Sigmoid colon (tissue), 7 donors: Measurements from ENCODE around the gene AP1S3. TPM values are rescaled to one million over a fixed set of nuclear protein-coding genes. Genes with fewer than 3 reads are reported as not detected.
"Not testable (repeated sequence)": the region's sequence is repeated elsewhere in the genome, so short reads cannot be mapped to it uniquely, and the experiment has no call there.

Source experiments
- DNase-seq: peaks from one replicate; pipeline ENCODE4 v3.0.0-alpha.2; 2019
- H3K27ac ChIP-seq, 4 donors: fragments of 200-600 bp; sonication (generic); one replicate each; pipeline ENCODE4 v1.5.1; 2016 to 2019; ENCODE audit warnings: mild to moderate bottlenecking in 1 of 4
- H3K27me3 ChIP-seq, 3 donors: fragments of 200-600 bp; sonication (generic); one replicate each; pipeline ENCODE4 v1.5.1; 2019; ENCODE audit warnings: mild to moderate bottlenecking in 1 of 3
- H3K36me3 ChIP-seq, 4 donors: fragments of 200-600 bp; sonication (generic); one replicate each; pipeline ENCODE4 v1.5.1; 2016 to 2019
- H3K4me1 ChIP-seq, 4 donors: fragments of 200-600 bp; sonication (generic); one replicate each; pipeline ENCODE4 v1.5.1; 2017 to 2019
- H3K4me3 ChIP-seq, 4 donors: fragments of 200-600 bp; sonication (generic); one replicate each; pipeline ENCODE4 v1.5.1; 2017 to 2019; ENCODE audit warnings: mild to moderate bottlenecking in 2 of 4, moderate library complexity in 1 of 4
- H3K9me3 ChIP-seq, 4 donors: fragments of 200-600 bp in 3 of 4; sonication (generic) in 3 of 4; one replicate each; pipeline versions ENCODE4 v1.5.1 to v1.6.1; 2013 to 2019
- EP300 ChIP-seq, 4 donors: sonication (generic); formaldehyde crosslinking; IDR thresholded peaks; one replicate each; pipeline ENCODE4 v1.6.1; 2017; ENCODE audit warnings: antibody characterized with exemption in 4 of 4
- POLR2A ChIP-seq, 2 donors: fragments of 450-650 bp; IDR thresholded peaks; one replicate each; pipeline ENCODE4 v1.6.1; 2016; ENCODE audit warnings: antibody characterized with exemption in 2 of 2, mild to moderate bottlenecking in 2 of 2, moderate library complexity in 2 of 2
- POLR2AphosphoS5 ChIP-seq, 4 donors: sonication (generic); formaldehyde crosslinking; IDR thresholded peaks; one replicate each; pipeline ENCODE4 v1.6.1; 2017; ENCODE audit warnings: antibody characterized with exemption in 4 of 4
- WGBS, 2 donors: extraction: QIAGEN DNeasy Blood & Tissue Kit; methylation state at CpG; one replicate each; pipeline ENCODE4 v1.1.7; 2013; 5-methylcytosine and 5-hydroxymethylcytosine counted together
- intact Hi-C: fragments of 100-400 bp; cut with DNase I; formaldehyde crosslinking; loops from one replicate; pipeline ENCODE4 v1.15.1; 2023
- polyA plus RNA-seq, 3 donors: library from polyadenylated mRNA; stranded (reverse); fragments of 200-250 nt; gene quantifications; one replicate each; pipeline ENCODE4 v1.2.3, GENCODE V29; 2013
- total RNA-seq, 4 donors: library from RNA; depleted of rRNA; stranded (reverse); fragments of >200 nt; gene quantifications; one replicate each; pipeline ENCODE4 v1.1.0, GENCODE V29; 2016
- TF ChIP-seq, protein P1 (sequence below), 4 experiments: fragments of 450-650 bp in 3 of 4; fragments of 200-600 bp in 1 of 4; IDR thresholded peaks; one replicate each; pipeline ENCODE4 v1.5.1; 2016 to 2019; ENCODE audit warnings: antibody characterized with exemption in 4 of 4, mild to moderate bottlenecking in 3 of 4, moderate library complexity in 2 of 4
- donor health status: healthy with polysubstance abuse.
- donor health status: Bipolar disorder and iron deficiency.
- donor health status: healthy.

The AP1S3 gene
- total and polyA plus RNA-seq, 7 donors, result 0.14 to 7.2 (median 3.0) TPM; not detected in 2

DNA sequence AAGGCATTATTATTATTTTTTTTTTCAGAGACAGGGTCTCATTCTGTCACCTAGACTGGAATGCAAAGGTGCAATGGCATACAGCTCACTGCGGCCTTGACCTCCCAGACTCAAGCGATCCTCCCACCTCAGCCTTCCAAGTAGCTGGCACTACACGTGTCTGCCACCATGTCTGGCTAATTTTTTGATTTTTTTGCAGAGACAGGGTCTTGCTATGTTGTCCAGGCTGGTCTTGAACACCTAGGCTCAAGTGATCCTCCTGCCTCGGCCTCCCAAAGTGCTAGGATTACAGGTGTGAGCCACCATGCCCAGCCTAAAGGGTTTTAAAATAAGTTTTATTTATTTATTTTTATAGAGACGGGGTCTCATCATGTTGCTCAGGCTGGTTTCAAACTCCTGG lies 45.3 kb upstream of the AP1S3 start:
- no peak for DNase-seq
- Histone ChIP-seq H3K27me3 (no peaks in the 10 kb centered on the region), H3K4me1 (no peaks in the 10 kb centered on the region), H3K4me3 (no peak overlapping the region), H3K9me3 (no peaks in the 10 kb centered on the region), H3K36me3 (peaks cover 0 to 87% (median 31%) of the 10 kb centered on the region in 4 donors), H3K27ac (no peak overlapping the region)
- 97 to 98% methylated on average over 5 of the region's 5 CpGs for WGBS, 2 donors
- intact Hi-C loops, result no loop called here
- TF ChIP-seq POLR2AphosphoS5 (IDR thresholded peaks at IDR 0.05), result no peak
- TF ChIP-seq, protein P1, sequence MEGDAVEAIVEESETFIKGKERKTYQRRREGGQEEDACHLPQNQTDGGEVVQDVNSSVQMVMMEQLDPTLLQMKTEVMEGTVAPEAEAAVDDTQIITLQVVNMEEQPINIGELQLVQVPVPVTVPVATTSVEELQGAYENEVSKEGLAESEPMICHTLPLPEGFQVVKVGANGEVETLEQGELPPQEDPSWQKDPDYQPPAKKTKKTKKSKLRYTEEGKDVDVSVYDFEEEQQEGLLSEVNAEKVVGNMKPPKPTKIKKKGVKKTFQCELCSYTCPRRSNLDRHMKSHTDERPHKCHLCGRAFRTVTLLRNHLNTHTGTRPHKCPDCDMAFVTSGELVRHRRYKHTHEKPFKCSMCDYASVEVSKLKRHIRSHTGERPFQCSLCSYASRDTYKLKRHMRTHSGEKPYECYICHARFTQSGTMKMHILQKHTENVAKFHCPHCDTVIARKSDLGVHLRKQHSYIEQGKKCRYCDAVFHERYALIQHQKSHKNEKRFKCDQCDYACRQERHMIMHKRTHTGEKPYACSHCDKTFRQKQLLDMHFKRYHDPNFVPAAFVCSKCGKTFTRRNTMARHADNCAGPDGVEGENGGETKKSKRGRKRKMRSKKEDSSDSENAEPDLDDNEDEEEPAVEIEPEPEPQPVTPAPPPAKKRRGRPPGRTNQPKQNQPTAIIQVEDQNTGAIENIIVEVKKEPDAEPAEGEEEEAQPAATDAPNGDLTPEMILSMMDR (IDR thresholded peaks at IDR 0.05), result no peak

DNA sequence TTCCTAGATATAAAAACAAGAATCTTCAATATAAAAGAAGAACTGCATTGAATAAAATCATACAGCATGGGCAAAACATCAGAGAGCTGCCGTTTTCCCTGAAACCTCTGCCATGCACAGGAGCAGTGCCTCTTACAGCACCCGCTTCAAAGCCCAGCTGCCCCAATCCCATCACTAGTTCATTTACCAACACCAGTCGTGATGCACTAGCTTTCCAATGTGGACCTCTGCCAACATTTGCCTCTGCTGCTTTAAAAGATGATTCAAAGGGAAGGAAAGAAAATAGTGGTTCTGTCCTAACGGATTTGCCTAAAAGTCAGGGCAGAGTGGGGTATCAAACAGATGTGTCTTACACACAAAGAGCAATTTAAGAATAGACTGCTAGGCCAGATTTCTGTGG lies 43.4 kb upstream of the AP1S3 start:
- 80 to 86% methylated on average over 4 of the region's 4 CpGs for WGBS, 2 donors
- H3K36me3 ChIP-seq, result peaks cover 0 to 98% (median 36%) of the 10 kb centered on the region in 4 donors
- TF ChIP-seq POLR2A (IDR thresholded peaks at IDR 0.05) (no peak), EP300 (IDR thresholded peaks at IDR 0.05) (no peak), POLR2AphosphoS5 (IDR thresholded peaks at IDR 0.05) (no peak)
- TF ChIP-seq, protein P1 (IDR thresholded peaks at IDR 0.05), result no peak
- no peak overlapping the region for H3K4me3 ChIP-seq
- no peak overlapping the region for H3K27ac ChIP-seq
- H3K9me3 ChIP-seq, result no peaks in the 10 kb centered on the region
- no peak for DNase-seq
- H3K4me1 ChIP-seq, result no peaks in the 10 kb centered on the region
- H3K27me3 ChIP-seq, result no peaks in the 10 kb centered on the region
- intact Hi-C loops, result no loop called here

DNA sequence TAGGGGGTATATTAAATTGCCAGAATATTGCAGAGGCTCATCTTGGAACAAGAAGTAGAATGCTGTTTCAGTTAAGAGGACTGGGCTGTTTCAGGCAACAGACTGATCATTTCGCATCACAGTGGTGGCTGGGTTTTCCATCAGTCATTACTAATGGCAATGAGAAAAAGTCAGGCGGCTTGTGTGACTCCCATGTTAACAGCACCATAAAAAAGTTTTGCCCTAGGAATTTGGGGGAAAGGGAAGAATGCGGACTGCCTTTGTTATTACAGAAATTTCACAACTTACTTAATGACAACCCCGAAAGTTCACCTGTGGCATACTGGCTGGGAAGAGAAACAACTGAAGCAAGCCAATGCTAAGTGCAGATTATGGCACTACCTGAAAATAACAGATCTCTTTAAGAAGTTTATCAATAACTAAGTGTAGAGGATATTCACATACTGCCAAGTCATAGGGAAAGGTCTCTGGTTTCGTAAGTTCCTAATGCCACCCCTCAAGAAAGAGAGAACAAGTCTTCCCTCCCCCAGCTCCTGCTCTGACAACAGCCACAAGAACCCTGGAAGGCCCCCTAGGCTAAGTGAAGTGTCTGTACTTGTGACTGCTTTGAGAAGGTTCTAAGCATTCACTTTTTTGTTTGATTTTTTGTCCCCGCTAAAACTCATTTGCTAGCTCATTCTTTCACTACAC lies 40.5 kb upstream of the AP1S3 start:
- Histone ChIP-seq H3K4me1 (no peaks in the 10 kb centered on the region), H3K4me3 (no peak overlapping the region), H3K27me3 (no peaks in the 10 kb centered on the region), H3K36me3 (peaks cover 0 to 92% (median 30%) of the 10 kb centered on the region in 4 donors), H3K27ac (no peak overlapping the region), H3K9me3 (no peaks in the 10 kb centered on the region)
- no peak for DNase-seq
- intact Hi-C loops, result no loop called here
- TF ChIP-seq POLR2AphosphoS5 (IDR thresholded peaks at IDR 0.05) (no peak), POLR2A (IDR thresholded peaks at IDR 0.05) (no peak), EP300 (IDR thresholded peaks at IDR 0.05) (no peak)
- TF ChIP-seq, protein P1 (IDR thresholded peaks at IDR 0.05), result no peak
- 93% methylated on average over 6 of the region's 6 CpGs for WGBS, 2 donors

DNA sequence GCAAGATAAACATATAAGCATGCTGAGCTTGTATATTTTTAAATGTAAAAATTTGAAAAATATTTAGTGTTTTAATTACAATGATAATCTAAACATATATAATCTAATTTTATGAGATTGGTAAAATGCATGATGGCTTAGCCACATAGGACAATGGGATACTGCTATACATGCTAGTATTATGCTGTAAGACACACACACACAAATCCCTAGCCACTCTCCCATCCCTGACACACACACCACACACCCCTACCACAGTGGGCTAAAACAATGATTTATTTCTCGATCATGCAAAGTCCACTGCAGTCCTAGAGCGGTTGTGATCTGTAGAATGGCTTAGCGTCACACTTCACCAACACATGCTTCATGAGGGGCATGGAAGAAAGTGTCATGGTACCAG lies 36.3 kb upstream of the AP1S3 start:
- no peak overlapping the region for H3K27ac ChIP-seq
- H3K4me1 ChIP-seq, result no peaks in the 10 kb centered on the region
- intact Hi-C loops, result no loop called here
- no peak for DNase-seq
- no peaks in the 10 kb centered on the region for H3K27me3 ChIP-seq
- peaks cover 0 to 60% (median 18%) of the 10 kb centered on the region in 4 donors for H3K36me3 ChIP-seq
- no peak overlapping the region for H3K4me3 ChIP-seq
- 97 to 98% methylated on average over 3 of the region's 3 CpGs for WGBS, 2 donors
- H3K9me3 ChIP-seq, result no peaks in the 10 kb centered on the region
- no peak for TF ChIP-seq POLR2AphosphoS5 (IDR thresholded peaks at IDR 0.05)
- no peak for TF ChIP-seq POLR2A (IDR thresholded peaks at IDR 0.05)
- TF ChIP-seq EP300 (IDR thresholded peaks at IDR 0.05), result no peak
- TF ChIP-seq, protein P1 (IDR thresholded peaks at IDR 0.05), result no peak

DNA sequence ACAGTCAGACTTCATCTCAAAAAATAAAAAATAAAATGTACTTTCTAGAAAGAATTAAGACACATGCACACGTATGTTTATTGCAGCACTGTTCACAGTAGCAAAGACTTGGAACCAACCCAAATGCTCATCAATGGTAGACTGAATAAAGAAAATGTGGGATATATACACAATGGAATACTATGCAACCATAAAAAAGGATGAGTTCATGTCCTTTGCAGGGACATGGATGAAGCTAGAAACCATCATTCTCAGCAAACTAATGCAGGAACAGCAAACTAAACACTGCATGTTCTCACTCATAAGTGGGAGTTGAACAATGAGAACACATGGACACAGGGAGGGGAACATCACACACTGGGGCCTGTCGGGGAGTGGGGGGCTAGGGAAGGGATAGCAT lies 35.4 kb upstream of the AP1S3 start:
- H3K9me3 ChIP-seq, DNase-seq, H3K27ac ChIP-seq, intact Hi-C loops, H3K27me3 ChIP-seq, H3K4me1 ChIP-seq, H3K4me3 ChIP-seq: not testable (repeated sequence)
- peaks cover 0 to 51% (median 9%) of the 10 kb centered on the region in 4 donors for H3K36me3 ChIP-seq
- WGBS, 2 donors, result 94 to 97% methylated on average over 2 of the region's 2 CpGs

DNA sequence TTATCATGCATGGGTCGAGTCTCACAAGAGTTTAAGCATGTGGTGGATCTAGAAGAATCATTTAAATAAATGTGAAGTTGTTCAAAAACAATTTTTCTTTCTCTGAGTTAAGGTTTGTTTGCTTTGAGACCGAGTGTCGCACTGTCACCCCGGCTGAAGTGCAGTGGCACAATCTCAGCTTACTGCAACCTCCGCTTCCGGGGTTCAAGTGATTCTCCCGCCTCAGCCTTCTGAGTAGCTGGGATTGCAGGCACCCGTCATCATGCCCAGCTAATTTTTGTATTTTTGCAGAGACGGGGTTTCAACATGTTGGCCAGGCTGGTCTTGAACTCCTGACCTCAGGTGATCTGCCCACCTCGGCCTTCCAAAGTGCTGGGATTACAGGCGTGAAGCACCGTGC lies 34.3 kb upstream of the AP1S3 start:
- DNase-seq, H3K4me3 ChIP-seq, H3K27me3 ChIP-seq, H3K9me3 ChIP-seq, intact Hi-C loops, H3K4me1 ChIP-seq, H3K27ac ChIP-seq: not testable (repeated sequence)
- peaks cover 0 to 40% (median 3%) of the 10 kb centered on the region in 4 donors for H3K36me3 ChIP-seq
- WGBS, 2 donors, result 95 to 96% methylated on average over 12 of the region's 12 CpGs
